HEK293 (cell line): ENCODE results near the gene KCNT1.

ENCODE experiments used
- CTCF ChIA-PET: fragments of 350-600 bp; formaldehyde crosslinking; extraction: SDS; loops from one replicate; lab custom pipeline; 2021; ENCODE audit warnings: antibody characterized with exemption; lab: Yijun Ruan, JAX
- POLR2A ChIA-PET: fragments of 300-600 bp; formaldehyde crosslinking; extraction: SDS; loops from one replicate; lab custom pipeline; 2020; ENCODE audit warnings: antibody characterized with exemption, inconsistent platforms; lab: Yijun Ruan, JAX
- H3K27ac ChIP-seq: fragments of 200-500 bp; sonication (Bioruptor generic); 2 replicates; pipeline ENCODE4 v1.5.1; 2014; ENCODE audit warnings: low read depth, low read length, control low read depth, inconsistent platforms; ENCODE audit errors: extremely low read depth
- H3K36me3 ChIP-seq, 2 experiments: fragments of 200-500 bp in 1 of 2; sonication (Bioruptor generic) in 1 of 2; 1 replicate in 1 of 2; 2 replicates in 1 of 2; pipeline ENCODE4 v1.5.1; 2014 to 2017; ENCODE audit warnings: inconsistent platforms in 2 of 2, low read length in 2 of 2; ENCODE audit not compliant: control insufficient read depth in 2 of 2, insufficient read depth in 1 of 2
- H3K4me1 ChIP-seq: fragments of 200-500 bp; sonication (Bioruptor generic); 2 replicates; pipeline ENCODE4 v1.5.1; 2014; ENCODE audit warnings: mild to moderate bottlenecking, low read length, inconsistent platforms; ENCODE audit not compliant: control insufficient read depth, insufficient read depth
- H3K4me3 ChIP-seq: 2 replicates; pipeline ENCODE4 v1.5.1; 2011; ENCODE audit warnings: low read depth, mild to moderate bottlenecking, control low read depth, low read length, moderate library complexity
- H3K9me3 ChIP-seq: fragments of 200-500 bp; sonication (Bioruptor generic); 2 replicates; pipeline ENCODE4 v1.5.1; 2014; ENCODE audit warnings: low read depth, low read length, inconsistent platforms; ENCODE audit not compliant: control insufficient read depth, insufficient read depth
- HOXD13 ChIP-seq: sonication (generic); formaldehyde crosslinking; IDR thresholded peaks from 2 replicates; pipeline ENCODE4 v1.8.0; 2022; ENCODE audit warnings: missing genetic modification reagents, borderline replicate concordance
- OSR2 ChIP-seq: fragments of 450-650 bp; formaldehyde crosslinking; IDR thresholded peaks from 2 replicates; pipeline ENCODE4 v1.5.1; 2016; ENCODE audit warnings: missing biosample characterization, missing genetic modification characterization
- TCF7L2 ChIP-seq: IDR thresholded peaks from 2 replicates; pipeline ENCODE4 v1.6.1; 2011; ENCODE audit warnings: low read depth, mild to moderate bottlenecking, inconsistent platforms, low read length, moderate library complexity, borderline replicate concordance
- ZNF112 ChIP-seq: fragments of 450-650 bp; formaldehyde crosslinking; IDR thresholded peaks from 2 replicates; pipeline ENCODE4 v1.5.0; 2017; ENCODE audit warnings: missing biosample characterization, missing genetic modification characterization
- ZNF132 ChIP-seq: fragments of 450-650 bp; formaldehyde crosslinking; IDR thresholded peaks from 2 replicates; pipeline ENCODE4 v1.5.1; 2017; ENCODE audit warnings: missing biosample characterization, missing genetic modification characterization, borderline replicate concordance
- ZNF157 ChIP-seq: fragments of 450-650 bp; formaldehyde crosslinking; IDR thresholded peaks from 2 replicates; pipeline ENCODE4 v1.5.1; 2016; ENCODE audit warnings: missing biosample characterization, missing genetic modification characterization
- ZNF174 ChIP-seq: fragments of 450-650 bp; formaldehyde crosslinking; IDR thresholded peaks from 2 replicates; pipeline ENCODE4 v1.5.0; 2017; ENCODE audit warnings: missing biosample characterization, mild to moderate bottlenecking, missing genetic modification characterization
- ZNF175 ChIP-seq: fragments of 450-650 bp; formaldehyde crosslinking; IDR thresholded peaks from 2 replicates; pipeline ENCODE4 v1.5.1; 2016; ENCODE audit warnings: missing biosample characterization, missing genetic modification characterization
- ZNF214 ChIP-seq: fragments of 450-650 bp; formaldehyde crosslinking; IDR thresholded peaks from 2 replicates; pipeline ENCODE4 v1.5.1; 2017; ENCODE audit warnings: missing biosample characterization, mild to moderate bottlenecking, missing genetic modification characterization, borderline replicate concordance
- ZNF23 ChIP-seq: fragments of 450-650 bp; formaldehyde crosslinking; IDR thresholded peaks from 2 replicates; pipeline ENCODE4 v1.5.1; 2016; ENCODE audit warnings: missing biosample characterization, missing genetic modification characterization, borderline replicate concordance
- ZNF292 ChIP-seq: fragments of 450-650 bp; formaldehyde crosslinking; IDR thresholded peaks from 2 replicates; pipeline ENCODE4 v1.5.1; 2016; ENCODE audit warnings: low read depth, missing biosample characterization, missing genetic modification characterization, borderline replicate concordance
- ZNF302 ChIP-seq: fragments of 450-650 bp; formaldehyde crosslinking; IDR thresholded peaks from 2 replicates; pipeline ENCODE4 v1.5.1; 2016; ENCODE audit warnings: missing biosample characterization, missing genetic modification characterization, low read depth
- ZNF510 ChIP-seq: fragments of 450-650 bp; formaldehyde crosslinking; IDR thresholded peaks from 2 replicates; pipeline ENCODE4 v1.5.1; 2018; ENCODE audit warnings: mild to moderate bottlenecking, missing genetic modification characterization, missing biosample characterization; ENCODE audit not compliant: insufficient replicate concordance
- ZNF529 ChIP-seq: fragments of 450-650 bp; formaldehyde crosslinking; IDR thresholded peaks from 2 replicates; pipeline ENCODE4 v1.5.1; 2017; ENCODE audit warnings: missing genetic modification characterization, missing biosample characterization; ENCODE audit not compliant: insufficient replicate concordance
- ZNF555 ChIP-seq: fragments of 450-650 bp; formaldehyde crosslinking; conservative IDR thresholded peaks from 2 replicates; pipeline ENCODE4 v1.5.1; 2017; ENCODE audit warnings: missing biosample characterization, mild to moderate bottlenecking, missing genetic modification characterization, inconsistent platforms
- ZNF830 ChIP-seq: fragments of 450-650 bp; IDR thresholded peaks from 2 replicates; pipeline ENCODE4 v1.5.0; 2018; ENCODE audit warnings: missing biosample characterization, missing genetic modification characterization, low read depth, mild to moderate bottlenecking, moderate library complexity
- ZNF837 ChIP-seq: fragments of 450-650 bp; formaldehyde crosslinking; IDR thresholded peaks from 2 replicates; pipeline ENCODE4 v1.5.1; 2016; ENCODE audit warnings: missing biosample characterization, missing genetic modification characterization
- ZSCAN23 ChIP-seq: fragments of 450-650 bp; formaldehyde crosslinking; IDR thresholded peaks from 2 replicates; pipeline ENCODE4 v1.5.1; 2016; ENCODE audit warnings: missing biosample characterization, missing genetic modification characterization
- TF ChIP-seq, protein P1 (sequence below): fragments of 450-650 bp; formaldehyde crosslinking; IDR thresholded peaks from 2 replicates; pipeline ENCODE4 v1.5.1; 2017; ENCODE audit warnings: missing biosample characterization, missing genetic modification characterization
- TF ChIP-seq, protein P2 (sequence below): fragments of 450-650 bp; formaldehyde crosslinking; IDR thresholded peaks from 2 replicates; pipeline ENCODE4 v1.5.1; 2016; ENCODE audit warnings: missing biosample characterization, missing genetic modification characterization
- TF ChIP-seq, protein P3 (sequence below): fragments of 450-650 bp; formaldehyde crosslinking; IDR thresholded peaks from 2 replicates; pipeline ENCODE4 v1.5.1; 2017; ENCODE audit warnings: missing biosample characterization, missing genetic modification characterization
- TF ChIP-seq, protein P4 (sequence below): fragments of 450-650 bp; formaldehyde crosslinking; IDR thresholded peaks from 2 replicates; pipeline ENCODE4 v1.5.1; 2016; ENCODE audit warnings: missing biosample characterization, missing genetic modification characterization, borderline replicate concordance

Gene KCNT1

DNA sequence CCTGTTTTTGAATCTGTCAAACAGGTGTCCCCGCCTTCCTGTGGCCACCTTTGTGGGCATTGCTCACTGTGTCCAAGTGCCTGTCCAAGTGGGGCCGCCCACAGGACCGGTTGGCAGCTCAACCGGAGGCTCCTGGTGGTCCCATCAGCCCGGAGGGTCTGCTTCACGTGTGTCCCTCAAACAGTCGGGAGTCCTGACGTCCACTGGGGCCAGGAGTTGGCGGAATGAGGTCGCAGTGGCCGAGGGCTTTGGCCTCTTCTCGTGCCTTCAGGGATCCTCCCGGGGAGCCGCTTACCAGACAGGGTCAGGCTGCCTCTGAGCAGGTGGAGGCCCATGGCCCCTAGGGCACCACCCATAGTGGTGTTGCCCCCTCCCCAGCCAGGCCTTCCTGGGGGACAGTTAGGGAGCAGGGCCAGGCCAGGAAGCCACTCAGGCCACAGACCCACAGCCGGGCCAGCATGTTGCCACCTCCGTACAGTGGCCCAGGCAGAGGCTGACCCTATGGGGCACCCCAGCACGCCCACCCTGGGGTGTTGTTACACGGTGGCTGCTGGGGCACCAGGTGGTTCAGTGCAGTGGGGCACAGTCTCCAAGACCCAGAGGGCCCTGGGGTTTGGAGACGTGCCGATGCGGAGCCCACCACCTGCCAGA is 69.5 kb downstream of the KCNT1 start:
- Histone ChIP-seq H3K9me3 (no peaks in the 10 kb centered on the region), H3K27ac (no peak overlapping the region), H3K4me3 (no peak overlapping the region), H3K36me3 (no peaks in the 10 kb centered on the region), H3K4me1 (no peaks in the 10 kb centered on the region)
- POLR2A ChIA-PET, result no interaction called here
- no peak for TF ChIP-seq ZSCAN23 (tag by site-specific recombination)
- no peak for TF ChIP-seq ZNF302 (tag by site-specific recombination)
- TF ChIP-seq, protein P1, sequence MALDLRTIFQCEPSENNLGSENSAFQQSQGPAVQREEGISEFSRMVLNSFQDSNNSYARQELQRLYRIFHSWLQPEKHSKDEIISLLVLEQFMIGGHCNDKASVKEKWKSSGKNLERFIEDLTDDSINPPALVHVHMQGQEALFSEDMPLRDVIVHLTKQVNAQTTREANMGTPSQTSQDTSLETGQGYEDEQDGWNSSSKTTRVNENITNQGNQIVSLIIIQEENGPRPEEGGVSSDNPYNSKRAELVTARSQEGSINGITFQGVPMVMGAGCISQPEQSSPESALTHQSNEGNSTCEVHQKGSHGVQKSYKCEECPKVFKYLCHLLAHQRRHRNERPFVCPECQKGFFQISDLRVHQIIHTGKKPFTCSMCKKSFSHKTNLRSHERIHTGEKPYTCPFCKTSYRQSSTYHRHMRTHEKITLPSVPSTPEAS (tag by site-specific recombination), result no peak
- TF ChIP-seq, protein P2, sequence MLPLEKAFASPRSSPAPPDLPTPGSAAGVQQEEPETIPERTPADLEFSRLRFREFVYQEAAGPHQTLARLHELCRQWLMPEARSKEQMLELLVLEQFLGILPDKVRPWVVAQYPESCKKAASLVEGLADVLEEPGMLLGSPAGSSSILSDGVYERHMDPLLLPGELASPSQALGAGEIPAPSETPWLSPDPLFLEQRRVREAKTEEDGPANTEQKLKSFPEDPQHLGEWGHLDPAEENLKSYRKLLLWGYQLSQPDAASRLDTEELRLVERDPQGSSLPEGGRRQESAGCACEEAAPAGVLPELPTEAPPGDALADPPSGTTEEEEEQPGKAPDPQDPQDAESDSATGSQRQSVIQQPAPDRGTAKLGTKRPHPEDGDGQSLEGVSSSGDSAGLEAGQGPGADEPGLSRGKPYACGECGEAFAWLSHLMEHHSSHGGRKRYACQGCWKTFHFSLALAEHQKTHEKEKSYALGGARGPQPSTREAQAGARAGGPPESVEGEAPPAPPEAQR (tag by site-specific recombination), result no peak
- no peak for TF ChIP-seq ZNF175 (tag by site-specific recombination)
- no peak for TF ChIP-seq ZNF830 (tag by site-specific recombination)
- TF ChIP-seq HOXD13 (CRISPR knock-in tag), result no peak
- TF ChIP-seq OSR2 (tag by site-specific recombination), result no peak
- TF ChIP-seq, protein P3, sequence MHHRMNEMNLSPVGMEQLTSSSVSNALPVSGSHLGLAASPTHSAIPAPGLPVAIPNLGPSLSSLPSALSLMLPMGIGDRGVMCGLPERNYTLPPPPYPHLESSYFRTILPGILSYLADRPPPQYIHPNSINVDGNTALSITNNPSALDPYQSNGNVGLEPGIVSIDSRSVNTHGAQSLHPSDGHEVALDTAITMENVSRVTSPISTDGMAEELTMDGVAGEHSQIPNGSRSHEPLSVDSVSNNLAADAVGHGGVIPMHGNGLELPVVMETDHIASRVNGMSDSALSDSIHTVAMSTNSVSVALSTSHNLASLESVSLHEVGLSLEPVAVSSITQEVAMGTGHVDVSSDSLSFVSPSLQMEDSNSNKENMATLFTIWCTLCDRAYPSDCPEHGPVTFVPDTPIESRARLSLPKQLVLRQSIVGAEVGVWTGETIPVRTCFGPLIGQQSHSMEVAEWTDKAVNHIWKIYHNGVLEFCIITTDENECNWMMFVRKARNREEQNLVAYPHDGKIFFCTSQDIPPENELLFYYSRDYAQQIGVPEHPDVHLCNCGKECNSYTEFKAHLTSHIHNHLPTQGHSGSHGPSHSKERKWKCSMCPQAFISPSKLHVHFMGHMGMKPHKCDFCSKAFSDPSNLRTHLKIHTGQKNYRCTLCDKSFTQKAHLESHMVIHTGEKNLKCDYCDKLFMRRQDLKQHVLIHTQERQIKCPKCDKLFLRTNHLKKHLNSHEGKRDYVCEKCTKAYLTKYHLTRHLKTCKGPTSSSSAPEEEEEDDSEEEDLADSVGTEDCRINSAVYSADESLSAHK (tag by site-specific recombination), result no peak
- no peak for TF ChIP-seq ZNF132 (tag by site-specific recombination)
- TF ChIP-seq TCF7L2, result no peak
- TF ChIP-seq ZNF837 (tag by site-specific recombination), result no peak
- CTCF ChIA-PET, result no interaction called here

DNA sequence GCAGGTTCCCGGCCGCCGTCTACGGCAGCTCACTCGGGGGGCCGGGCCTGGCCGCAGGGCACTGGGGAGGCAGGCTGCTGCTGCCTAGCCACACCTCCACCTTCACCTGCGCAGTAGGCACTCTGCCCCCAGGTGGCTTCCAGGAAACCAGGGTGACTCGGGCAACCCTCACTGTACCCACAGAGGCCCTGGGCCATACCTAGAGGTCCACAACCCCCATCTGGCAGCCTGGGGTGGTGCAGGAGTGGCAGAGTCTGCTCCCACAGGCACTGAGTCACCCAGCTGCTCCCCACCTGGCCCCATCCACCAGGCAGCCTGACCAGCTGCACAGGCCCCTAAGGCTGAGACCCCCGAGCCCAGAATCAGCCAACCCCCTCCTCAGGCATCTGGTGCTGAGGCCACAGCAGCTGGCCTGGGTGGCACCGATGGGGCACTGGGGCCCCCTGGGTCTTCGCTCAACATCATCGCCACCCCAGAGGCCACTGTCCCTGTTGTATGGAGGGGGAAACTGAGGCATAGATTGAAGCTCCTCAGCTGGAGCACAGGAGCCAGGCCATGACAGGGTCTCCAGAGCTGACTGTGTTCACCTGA is 70.2 kb downstream of the KCNT1 start:
- Histone ChIP-seq H3K4me1 (no peaks in the 10 kb centered on the region), H3K4me3 (no peak overlapping the region)
- TF ChIP-seq ZNF23 (tag by site-specific recombination), result no peak
- TF ChIP-seq ZNF529, result no peak
- no peak for TF ChIP-seq ZNF214 (tag by site-specific recombination)
- no peak for TF ChIP-seq ZNF157 (tag by site-specific recombination)
- TF ChIP-seq ZNF510 (tag by site-specific recombination), result no peak
- TF ChIP-seq ZNF174 (tag by site-specific recombination), result no peak
- TF ChIP-seq ZSCAN23 (tag by site-specific recombination), result no peak
- TF ChIP-seq, protein P4, sequence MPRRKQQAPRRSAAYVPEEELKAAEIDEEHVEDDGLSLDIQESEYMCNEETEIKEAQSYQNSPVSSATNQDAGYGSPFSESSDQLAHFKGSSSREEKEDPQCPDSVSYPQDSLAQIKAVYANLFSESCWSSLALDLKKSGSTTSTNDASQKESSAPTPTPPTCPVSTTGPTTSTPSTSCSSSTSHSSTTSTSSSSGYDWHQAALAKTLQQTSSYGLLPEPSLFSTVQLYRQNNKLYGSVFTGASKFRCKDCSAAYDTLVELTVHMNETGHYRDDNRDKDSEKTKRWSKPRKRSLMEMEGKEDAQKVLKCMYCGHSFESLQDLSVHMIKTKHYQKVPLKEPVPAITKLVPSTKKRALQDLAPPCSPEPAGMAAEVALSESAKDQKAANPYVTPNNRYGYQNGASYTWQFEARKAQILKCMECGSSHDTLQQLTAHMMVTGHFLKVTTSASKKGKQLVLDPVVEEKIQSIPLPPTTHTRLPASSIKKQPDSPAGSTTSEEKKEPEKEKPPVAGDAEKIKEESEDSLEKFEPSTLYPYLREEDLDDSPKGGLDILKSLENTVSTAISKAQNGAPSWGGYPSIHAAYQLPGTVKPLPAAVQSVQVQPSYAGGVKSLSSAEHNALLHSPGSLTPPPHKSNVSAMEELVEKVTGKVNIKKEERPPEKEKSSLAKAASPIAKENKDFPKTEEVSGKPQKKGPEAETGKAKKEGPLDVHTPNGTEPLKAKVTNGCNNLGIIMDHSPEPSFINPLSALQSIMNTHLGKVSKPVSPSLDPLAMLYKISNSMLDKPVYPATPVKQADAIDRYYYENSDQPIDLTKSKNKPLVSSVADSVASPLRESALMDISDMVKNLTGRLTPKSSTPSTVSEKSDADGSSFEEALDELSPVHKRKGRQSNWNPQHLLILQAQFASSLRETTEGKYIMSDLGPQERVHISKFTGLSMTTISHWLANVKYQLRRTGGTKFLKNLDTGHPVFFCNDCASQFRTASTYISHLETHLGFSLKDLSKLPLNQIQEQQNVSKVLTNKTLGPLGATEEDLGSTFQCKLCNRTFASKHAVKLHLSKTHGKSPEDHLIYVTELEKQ (tag by site-specific recombination), result no peak
- TF ChIP-seq ZNF555 (tag by site-specific recombination), result no peak
- TF ChIP-seq ZNF112, result no peak
- no peak for TF ChIP-seq ZNF292 (tag by site-specific recombination)
- TF ChIP-seq, all 188 proteins: peak for 0
- POLR2A ChIA-PET, result no interaction called here
- Histone ChIP-seq H3K9me3 (no peaks in the 10 kb centered on the region), H3K27ac (no peak overlapping the region), H3K36me3 (no peaks in the 10 kb centered on the region)
- CTCF ChIA-PET, result interaction anchor here (0.6 kb wide), 1 partner anchor 318 kb away, joined by 5 read pairs; no protein-coding TSS in a partner anchor
